ENCODE results near the gene MVP.
"Not testable (repeated sequence)": the region's sequence is repeated elsewhere in the genome, so short reads cannot be mapped to it uniquely, and the experiment has no call there.

The MVP gene

DNA sequence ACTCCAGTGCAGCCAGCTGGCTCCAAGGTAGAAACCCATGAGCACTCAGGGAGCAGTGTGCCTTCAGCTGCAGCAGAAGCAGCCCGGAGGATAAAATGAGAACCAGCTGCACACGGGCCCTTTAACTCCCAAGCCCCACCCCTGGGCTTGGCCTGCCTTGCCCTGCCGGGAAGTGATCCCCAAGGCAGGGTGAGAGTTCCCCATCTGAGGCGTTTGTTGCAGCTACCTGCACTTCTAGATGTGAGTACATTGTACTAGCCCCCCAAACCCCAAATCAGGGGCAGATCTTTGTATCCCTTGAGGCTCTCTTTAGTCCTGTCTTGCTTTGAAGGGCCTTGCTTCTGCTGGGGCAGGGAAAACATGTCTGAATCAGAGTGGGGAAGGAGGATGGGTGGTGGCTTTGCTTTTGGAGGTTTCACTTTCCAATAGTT is at the start of gene MVP:
Gene MVP (plus strand): TSS at position 192 of the 431 bp plus-strand sequence. CDS start 10,088 bp downstream, outside the sequence.
- no peak for TF ChIP-seq CTCF (IDR thresholded peaks at IDR 0.05; ENCODE audit: low read depth, low read length, missing control alignments)
- peak within 1 kb of the TSS; percentile 76 for H3K4me3 ChIP-seq (ENCODE audit: low read depth, low read length)
- in situ Hi-C loops (cut with HindIII; ENCODE audit: low sequenced_read_pairs): no loop called here
- DNase-seq (ENCODE audit: low read depth): no peak

GRCh38 chr16:29772330-29772729 is 47.9 kb upstream of the MVP start:
- H3K4me3 ChIP-seq (ENCODE audit: low read depth, low read length); in situ Hi-C loops (cut with HindIII; ENCODE audit: low sequenced_read_pairs); DNase-seq (ENCODE audit: low read depth): not testable (repeated sequence)

- in situ Hi-C loops (cut with HindIII; ENCODE audit: low sequenced_read_pairs): no loop called here
- H3K4me3 ChIP-seq (ENCODE audit: low read depth, low read length): no peak overlapping the region
- TF ChIP-seq CTCF (IDR thresholded peaks at IDR 0.05; ENCODE audit: low read depth, low read length, missing control alignments): no peak
- no peak for DNase-seq (ENCODE audit: low read depth)
Measured at GRCh38 chr16:29774730-29775129, 45.5 kb upstream of the MVP start.

DNA sequence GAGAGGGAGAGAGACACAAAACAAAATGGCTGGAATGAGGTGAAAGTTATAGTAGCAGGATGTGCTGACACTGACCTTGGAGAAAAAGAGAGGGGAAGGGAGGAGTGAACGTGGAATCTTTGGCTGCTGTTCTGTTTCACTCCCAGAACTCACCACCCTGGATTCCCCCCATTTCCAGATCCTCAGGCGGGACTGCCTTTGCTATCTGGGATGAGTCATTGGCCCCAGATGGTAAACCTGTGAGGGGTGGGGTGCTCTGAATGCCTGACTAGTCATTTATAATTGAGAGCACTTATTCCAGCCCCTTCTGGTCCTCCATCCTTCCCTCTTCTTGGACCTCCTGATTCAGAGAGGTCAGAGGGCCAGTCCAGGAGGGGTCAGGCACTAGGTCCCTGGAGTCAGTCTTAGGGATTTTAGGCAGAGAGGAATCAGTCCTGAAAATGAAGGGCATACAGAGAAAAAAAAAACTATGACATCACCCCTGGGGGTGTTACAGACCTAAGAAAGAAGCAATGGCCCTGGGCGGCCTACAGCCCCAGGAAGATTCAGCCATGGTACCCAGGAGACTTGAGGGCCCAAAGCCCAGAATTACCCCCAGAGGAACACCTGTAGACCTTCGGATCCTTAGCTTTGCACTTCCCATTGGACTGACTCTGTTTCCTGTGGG is 44.4 kb upstream of the MVP start:
- in situ Hi-C loops (cut with HindIII; ENCODE audit: low sequenced_read_pairs): no loop called here
- no peak for TF ChIP-seq CTCF (IDR thresholded peaks at IDR 0.05; ENCODE audit: low read depth, low read length, missing control alignments)
- DNase-seq (ENCODE audit: low read depth): no peak

GRCh38 chr16:29777576-29778350 is 42.5 kb upstream of the MVP start, which contains the start of gene ZG16:
ZG16 (plus strand) TSS chr16:29778256; CDS start chr16:29779267, 1,011 bp downstream.
- DNase-seq (ENCODE audit: low read depth): no peak
- no peak within 1 kb of the TSS for H3K4me3 ChIP-seq (ENCODE audit: low read depth, low read length)
- no peak for TF ChIP-seq CTCF (IDR thresholded peaks at IDR 0.05; ENCODE audit: low read depth, low read length, missing control alignments)
- in situ Hi-C loops (cut with HindIII; ENCODE audit: low sequenced_read_pairs): no loop called here

More for the DNA sequence above, 44.4 kb upstream of the MVP start:
- no peak overlapping the region for H3K4me3 ChIP-seq (ENCODE audit: low read depth, low read length)

- no peak for DNase-seq (ENCODE audit: low read depth)
- in situ Hi-C loops (cut with HindIII; ENCODE audit: low sequenced_read_pairs): no loop called here
- no peak for TF ChIP-seq CTCF (IDR thresholded peaks at IDR 0.05; ENCODE audit: low read depth, low read length, missing control alignments)
- H3K4me3 ChIP-seq (ENCODE audit: low read depth, low read length): no peak overlapping the region
Measured at GRCh38 chr16:29779474-29779873, 40.8 kb upstream of the MVP start.

DNA sequence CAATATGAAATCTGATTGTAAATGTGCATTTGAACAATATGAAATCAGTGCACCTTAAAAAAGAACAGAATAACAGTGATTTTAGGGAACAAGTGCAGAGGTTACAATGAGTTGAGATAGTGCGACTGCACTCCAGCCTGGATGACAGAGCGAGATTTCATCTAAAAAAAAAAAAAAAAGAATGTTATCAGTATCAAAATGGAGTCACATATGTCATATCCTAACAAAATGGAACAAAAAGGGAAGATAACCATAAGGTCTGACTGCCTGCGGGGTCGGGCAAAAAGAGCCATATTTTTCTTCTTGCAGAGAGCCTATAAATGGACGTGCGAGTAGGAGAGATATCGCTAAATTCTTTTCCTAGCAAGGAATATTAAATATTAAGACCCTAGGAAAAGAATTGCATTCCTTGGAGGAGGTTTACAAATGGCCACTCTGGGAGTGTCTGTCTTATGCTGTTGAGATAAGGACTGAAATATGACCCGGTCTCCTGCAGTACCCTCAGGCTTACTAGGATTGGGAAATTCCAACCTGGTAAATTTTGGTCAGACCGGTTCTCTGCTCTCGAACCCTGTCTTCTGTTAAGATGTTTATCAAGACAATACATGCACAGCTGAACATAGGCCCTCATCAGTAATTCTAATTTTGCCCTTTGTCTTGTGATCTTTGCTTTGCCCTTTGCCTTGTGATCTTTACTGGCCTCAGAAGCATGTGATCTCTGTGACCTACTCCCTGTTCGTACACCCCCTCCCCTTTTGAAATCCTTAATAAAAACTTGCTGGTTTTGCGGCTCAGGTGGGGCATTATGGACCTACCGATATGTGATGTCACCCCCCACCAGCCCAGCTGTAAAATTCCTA is 36.9 kb upstream of the MVP start:
- DNase-seq (ENCODE audit: low read depth); in situ Hi-C loops (cut with HindIII; ENCODE audit: low sequenced_read_pairs); H3K4me3 ChIP-seq (ENCODE audit: low read depth, low read length): not testable (repeated sequence)
